Stomach (tissue), 4 donors: ENCODE data around the gene TP53I3.

Source experiments
- EP300 ChIP-seq: sonication (generic); formaldehyde crosslinking; IDR thresholded peaks from one replicate; pipeline ENCODE4 v1.6.1; 2017; ENCODE audit warnings: antibody characterized with exemption
- POLR2A ChIP-seq, 4 donors: fragments of 450-650 bp; IDR thresholded peaks; one replicate each; pipeline ENCODE4 v1.6.1; 2016; ENCODE audit warnings: antibody characterized with exemption in 4 of 4, control low read depth in 2 of 4, mild to moderate bottlenecking in 1 of 4, moderate library complexity in 1 of 4
- POLR2AphosphoS5 ChIP-seq, 3 donors: sonication (generic); formaldehyde crosslinking; IDR thresholded peaks; one replicate each; pipeline ENCODE4 v1.6.1; 2016; ENCODE audit warnings: antibody characterized with exemption in 3 of 3
- TF ChIP-seq, protein P1 (sequence below), 7 experiments: fragments of 450-650 bp in 4 of 7; fragments of 200-600 bp in 3 of 7; sonication (generic) in 3 of 7; IDR thresholded peaks; one replicate each; pipeline ENCODE4 v1.5.1; 2016 to 2019; ENCODE audit warnings: antibody characterized with exemption in 7 of 7, control low read depth in 2 of 7, mild to moderate bottlenecking in 1 of 7

DNA sequence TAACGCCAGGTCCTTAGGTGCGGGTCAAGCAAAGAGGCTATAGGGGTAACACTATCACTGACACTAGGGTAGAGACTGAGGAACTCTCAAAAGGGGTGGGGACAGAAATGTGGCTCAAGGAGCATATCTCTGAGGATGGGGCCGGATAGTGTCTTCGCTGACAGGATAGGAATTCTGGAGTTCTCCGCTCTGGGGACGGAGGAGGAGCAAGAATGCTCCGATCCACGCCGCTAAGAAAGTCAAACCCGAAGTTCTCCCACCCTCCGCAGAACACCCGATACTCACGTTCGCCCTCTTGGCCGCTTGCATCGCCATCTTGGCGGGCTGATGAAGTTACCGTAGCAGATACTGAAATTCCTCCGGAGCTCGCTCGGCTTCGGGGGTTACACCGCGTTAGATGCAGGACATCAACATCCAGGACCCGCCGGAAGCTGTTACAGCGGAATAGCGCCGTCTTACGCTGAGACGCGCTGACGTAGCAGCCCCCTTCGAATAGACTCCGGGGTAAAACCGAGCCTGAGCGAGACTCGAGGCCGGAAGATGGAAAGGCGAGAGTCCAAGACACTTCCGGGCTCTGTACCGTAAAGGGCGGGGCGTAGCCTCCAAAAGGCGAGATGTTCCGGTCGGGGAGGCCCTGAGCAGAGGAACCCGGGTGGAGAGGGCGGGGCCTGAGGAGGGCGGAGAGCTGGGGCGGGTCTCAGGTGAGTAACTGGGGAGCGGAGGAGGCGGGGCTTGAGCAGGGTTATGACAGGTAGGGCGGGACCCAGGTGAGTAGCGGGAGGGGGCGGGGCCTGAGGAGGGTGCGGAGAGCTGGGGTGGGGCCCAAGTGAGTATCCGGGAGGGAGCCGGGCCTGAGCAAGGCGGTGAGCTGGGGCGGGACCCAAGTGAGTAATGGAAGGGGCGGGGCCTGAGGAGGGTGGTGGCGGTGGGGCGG lies 8.5 kb downstream of the TP53I3 start, which contains the start of gene SF3B6:
- TF ChIP-seq, protein P1, sequence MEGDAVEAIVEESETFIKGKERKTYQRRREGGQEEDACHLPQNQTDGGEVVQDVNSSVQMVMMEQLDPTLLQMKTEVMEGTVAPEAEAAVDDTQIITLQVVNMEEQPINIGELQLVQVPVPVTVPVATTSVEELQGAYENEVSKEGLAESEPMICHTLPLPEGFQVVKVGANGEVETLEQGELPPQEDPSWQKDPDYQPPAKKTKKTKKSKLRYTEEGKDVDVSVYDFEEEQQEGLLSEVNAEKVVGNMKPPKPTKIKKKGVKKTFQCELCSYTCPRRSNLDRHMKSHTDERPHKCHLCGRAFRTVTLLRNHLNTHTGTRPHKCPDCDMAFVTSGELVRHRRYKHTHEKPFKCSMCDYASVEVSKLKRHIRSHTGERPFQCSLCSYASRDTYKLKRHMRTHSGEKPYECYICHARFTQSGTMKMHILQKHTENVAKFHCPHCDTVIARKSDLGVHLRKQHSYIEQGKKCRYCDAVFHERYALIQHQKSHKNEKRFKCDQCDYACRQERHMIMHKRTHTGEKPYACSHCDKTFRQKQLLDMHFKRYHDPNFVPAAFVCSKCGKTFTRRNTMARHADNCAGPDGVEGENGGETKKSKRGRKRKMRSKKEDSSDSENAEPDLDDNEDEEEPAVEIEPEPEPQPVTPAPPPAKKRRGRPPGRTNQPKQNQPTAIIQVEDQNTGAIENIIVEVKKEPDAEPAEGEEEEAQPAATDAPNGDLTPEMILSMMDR (IDR thresholded peaks at IDR 0.05), result peak in 1 of 7 experiments; percentile 15
- TF ChIP-seq POLR2AphosphoS5 (IDR thresholded peaks at IDR 0.05) (peak; percentile 84 to 96 (median 88)), EP300 (no peak), POLR2A (IDR thresholded peaks at IDR 0.05) (no peak)
